Suppressor macrophage treated with lipopolysaccharide for 1 hour (primary cell): Measurements from ENCODE around the gene LRRTM3.
A peak's percentile ranks its signal among the peaks of the same experiment; 100 is the strongest.

Experiments
- DNase-seq, 3 donors: peaks; one replicate each; pipeline ENCODE4 v3.0.0-alpha.2; 2020 to 2022

The LRRTM3 gene

GRCh38 chr10:66925896-66926715 lies at the start of gene LRRTM3:
Gene LRRTM3 (plus strand): TSS chr10:66926036.
- peak; percentile 38 to 42 (median 42) for DNase-seq

- DNase-seq = no peak
These were observed 48.5 kb upstream of the LRRTM3 start for GRCh38 chr10:66877361-66877760.

- no peak for DNase-seq
These were observed 45.5 kb upstream of the LRRTM3 start for GRCh38 chr10:66880292-66880691.

GRCh38 chr10:66880826-66881225 lies 45.0 kb upstream of the LRRTM3 start:
- DNase-seq = no peak

- DNase-seq = no peak
These were observed 44.0 kb upstream of the LRRTM3 start for GRCh38 chr10:66881814-66882213.

- DNase-seq = no peak
These were observed 43.6 kb upstream of the LRRTM3 start for GRCh38 chr10:66882271-66882670.

- no peak for DNase-seq
These were observed 39.0 kb upstream of the LRRTM3 start for GRCh38 chr10:66886848-66887247.

GRCh38 chr10:66888237-66888636 lies 37.6 kb upstream of the LRRTM3 start:
- no peak for DNase-seq

- no peak for DNase-seq
These were observed 33.0 kb upstream of the LRRTM3 start for GRCh38 chr10:66892871-66893270.

GRCh38 chr10:66910671-66911070 lies 15.2 kb upstream of the LRRTM3 start:
- no peak for DNase-seq

- DNase-seq = no peak
These were observed 9.8 kb upstream of the LRRTM3 start for GRCh38 chr10:66916030-66916429.

GRCh38 chr10:66917104-66917503 lies 8.7 kb upstream of the LRRTM3 start:
- DNase-seq = no peak

- no peak for DNase-seq
These were observed 6.6 kb upstream of the LRRTM3 start for GRCh38 chr10:66919248-66919647.

GRCh38 chr10:66924674-66925345 lies 1.0 kb upstream of the LRRTM3 start:
- DNase-seq = no peak

- DNase-seq = no peak
These were observed 463 bp upstream of the LRRTM3 start for GRCh38 chr10:66925373-66925772.

- no peak for DNase-seq
These were observed 1.0 kb downstream of the LRRTM3 start for GRCh38 chr10:66926841-66927240.

- no peak for DNase-seq
These were observed 1.6 kb downstream of the LRRTM3 start for GRCh38 chr10:66927251-66927935.

GRCh38 chr10:66927971-66928770 lies 2.3 kb downstream of the LRRTM3 start:
- DNase-seq = no peak

- DNase-seq = no peak
These were observed 2.9 kb downstream of the LRRTM3 start for GRCh38 chr10:66928776-66929175.

GRCh38 chr10:66929375-66929774 lies 3.5 kb downstream of the LRRTM3 start:
- no peak for DNase-seq

GRCh38 chr10:66931340-66931948 lies 5.6 kb downstream of the LRRTM3 start:
- peak; percentile 48 to 64 (median 58) for DNase-seq

- DNase-seq = no peak
These were observed 6.1 kb downstream of the LRRTM3 start for GRCh38 chr10:66931949-66932343.
